NT2/D1 (cell line): ENCODE measurements around the gene LHX3.

Experiments used
- SUZ12 ChIP-seq: IDR thresholded peaks from 2 replicates; pipeline ENCODE4 v1.6.1; 2011; ENCODE audit not compliant: insufficient read length, insufficient read depth; ENCODE audit errors: extremely low read depth
- YY1 ChIP-seq: IDR thresholded peaks from 2 replicates; pipeline ENCODE4 v1.6.1; 2011; ENCODE audit not compliant: insufficient read length, insufficient read depth
- ZNF274 ChIP-seq: IDR thresholded peaks from 2 replicates; pipeline ENCODE4 v1.6.1; 2011; ENCODE audit warnings: mild to moderate bottlenecking, low read depth, low read length

DNA sequence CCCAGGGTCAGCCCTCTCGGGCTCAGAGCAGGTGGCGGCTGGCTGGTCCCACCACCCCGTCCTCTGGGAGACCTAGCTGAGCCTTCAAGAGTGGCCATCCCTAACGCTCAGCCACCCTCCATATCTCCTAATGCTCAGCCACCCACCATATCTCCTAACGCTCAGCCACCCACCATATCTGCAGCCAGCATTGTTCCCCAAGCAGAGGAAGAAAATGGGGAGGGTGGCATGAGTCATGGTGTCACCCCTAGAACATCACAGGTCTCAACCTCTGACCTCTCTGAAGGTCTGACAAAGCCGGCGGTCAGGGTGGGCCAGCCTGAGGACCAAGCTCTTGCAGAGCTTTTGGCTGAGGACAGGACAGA lies 14.7 kb downstream of the LHX3 start:
- TF ChIP-seq SUZ12, result no peak
- no peak for TF ChIP-seq ZNF274
- TF ChIP-seq YY1, result no peak
